ENCODE measurements around the gene SKA1.
"Not testable (repeated sequence)": the region's sequence is repeated elsewhere in the genome, so short reads cannot be mapped to it uniquely, and the experiment has no call there.

Gene SKA1

DNA sequence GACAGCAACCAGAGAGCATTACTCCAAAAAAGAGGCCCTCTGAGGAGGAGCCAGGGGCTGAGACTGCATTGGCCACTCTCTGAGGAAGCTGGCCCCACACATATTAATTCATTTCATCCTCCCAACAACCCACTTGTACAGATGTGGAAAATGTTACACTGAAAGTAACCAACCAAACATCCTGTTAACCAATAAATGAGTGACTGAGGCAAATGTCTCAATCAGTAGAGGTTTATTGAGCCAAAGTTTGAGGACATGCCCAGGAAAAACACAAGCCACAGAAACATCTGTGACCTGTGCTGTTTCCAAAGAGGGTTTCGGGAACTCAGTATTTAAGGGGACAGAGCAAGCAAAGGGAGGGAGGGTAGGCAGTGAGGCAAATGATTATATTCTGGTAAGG lies 53.0 kb downstream of the SKA1 start:
- no peak for FAIRE-seq
- DNase-seq (ENCODE audit: insufficient read length, low spot score) = no peak

DNA sequence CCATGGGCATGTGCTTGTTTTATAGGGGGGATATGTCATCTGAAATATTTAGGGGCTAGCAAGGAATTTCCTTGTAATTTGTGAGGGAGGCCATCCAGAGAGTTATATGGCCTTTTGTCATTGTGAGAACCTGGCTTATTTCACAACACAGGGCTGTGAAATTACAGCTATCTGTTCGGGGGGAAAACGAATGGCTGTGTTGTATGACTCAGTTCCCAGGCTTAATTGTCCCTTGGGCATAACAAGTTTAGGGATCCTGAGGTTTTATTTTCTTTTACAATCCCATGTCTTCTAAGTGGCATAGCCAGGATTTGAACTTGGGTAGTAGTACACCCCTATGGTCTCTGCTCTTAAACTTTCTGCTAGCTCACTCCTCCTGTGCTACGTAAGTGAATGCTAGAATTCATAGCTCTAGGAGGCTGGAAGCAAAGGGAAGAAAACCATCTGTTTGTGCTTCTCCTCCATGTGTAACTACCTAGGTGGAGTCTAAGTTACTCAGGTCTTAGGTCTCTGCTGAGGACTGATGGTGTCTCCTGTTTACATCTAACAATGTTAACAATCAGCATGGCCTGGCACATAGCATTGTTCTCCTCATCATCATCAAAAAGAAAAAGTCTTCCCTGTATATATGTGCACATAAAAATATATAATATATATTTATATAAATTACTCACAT lies 53.8 kb downstream of the SKA1 start:
- no peak for FAIRE-seq
- DNase-seq (ENCODE audit: insufficient read length, low spot score) = no peak

GRCh38 chr18:50429207-50429948 lies 54.5 kb downstream of the SKA1 start:
- FAIRE-seq = no peak
- peak; percentile 5 for DNase-seq (ENCODE audit: insufficient read length, low spot score)

DNA sequence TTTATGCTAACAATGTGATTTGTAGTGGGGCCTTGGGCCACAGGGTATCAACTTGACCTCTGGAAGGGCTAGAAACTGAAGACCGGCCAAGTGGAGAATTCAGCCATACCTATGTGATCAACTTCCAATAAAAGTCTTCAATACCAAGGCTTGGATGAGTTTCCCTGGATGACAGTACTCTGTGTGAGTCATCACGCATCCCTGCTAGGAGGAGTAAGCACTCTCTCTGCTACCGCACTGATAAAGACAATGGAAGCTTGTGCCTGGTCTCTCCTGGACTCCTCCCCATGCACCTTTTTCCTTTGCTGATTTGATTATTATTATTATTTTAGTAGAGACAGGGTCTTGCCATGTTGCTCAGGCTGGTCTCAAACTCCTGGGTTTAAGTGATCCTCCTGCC lies 58.1 kb downstream of the SKA1 start:
- no peak for DNase-seq (ENCODE audit: insufficient read length, low spot score)

GRCh38 chr18:50436742-50437141 lies 61.9 kb downstream of the SKA1 start:
- DNase-seq (ENCODE audit: insufficient read length, low spot score); FAIRE-seq: not testable (repeated sequence)

More for the DNA sequence above, 58.1 kb downstream of the SKA1 start:
- no peak for FAIRE-seq

GRCh38 chr18:50439460-50440015 lies 64.7 kb downstream of the SKA1 start:
- FAIRE-seq (no peak), DNase-seq (ENCODE audit: insufficient read length, low spot score) (no peak)

- no peak for DNase-seq (ENCODE audit: insufficient read length, low spot score)
- no peak for FAIRE-seq
Measured at GRCh38 chr18:50441016-50441415, 66.2 kb downstream of the SKA1 start.

DNA sequence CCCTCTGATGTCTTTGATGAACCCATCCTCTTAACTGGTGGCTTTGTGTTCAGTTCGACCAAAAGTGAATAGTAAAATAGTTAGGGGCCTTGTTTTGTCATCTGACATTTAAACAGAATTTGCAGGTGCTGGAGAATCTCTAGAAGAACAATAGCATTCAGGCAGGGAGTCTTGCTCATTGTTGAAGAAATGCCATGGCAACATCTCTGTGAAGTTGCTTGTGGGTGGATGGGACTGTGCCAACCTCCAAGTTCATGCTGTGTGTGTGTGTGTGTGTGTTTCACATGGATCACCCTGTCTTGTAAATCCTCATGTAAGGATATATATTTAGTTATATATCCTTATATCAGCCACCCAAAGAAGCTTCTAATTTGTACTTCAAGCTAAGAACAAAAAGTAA lies 66.7 kb downstream of the SKA1 start:
- DNase-seq (ENCODE audit: insufficient read length, low spot score) = no peak
- no peak for FAIRE-seq
